C4-2B (cell line): ENCODE results near the gene GATC.

Experiments used
- H3K27ac ChIP-seq: fragments of 450-650 bp; 2 replicates; pipeline ENCODE4 v1.5.1; 2017
- CTCF ChIP-seq: fragments of 450-650 bp; conservative IDR thresholded peaks from 2 replicates; pipeline ENCODE4 v1.5.1; 2017; ENCODE audit warnings: mild to moderate bottlenecking
- ZFX ChIP-seq: fragments of 450-650 bp; IDR thresholded peaks from 2 replicates; pipeline ENCODE4 v1.6.1; 2017

The GATC gene

GRCh38 chr12:120406069-120406468 is 40.2 kb upstream of the GATC start:
- TF ChIP-seq ZFX: no peak
- no peak for TF ChIP-seq CTCF
- no peak overlapping the region for H3K27ac ChIP-seq

- H3K27ac ChIP-seq: no peak overlapping the region
- TF ChIP-seq CTCF (no peak), ZFX (no peak)
Observed at GRCh38 chr12:120406553-120406952, 39.7 kb upstream of the GATC start.

- no peak for TF ChIP-seq CTCF
- no peak for TF ChIP-seq ZFX
- H3K27ac ChIP-seq: no peak overlapping the region
Observed at GRCh38 chr12:120408771-120409170, 37.5 kb upstream of the GATC start.

- H3K27ac ChIP-seq: no peak overlapping the region
- no peak for TF ChIP-seq CTCF
- no peak for TF ChIP-seq ZFX
Observed at GRCh38 chr12:120412421-120412820, 33.8 kb upstream of the GATC start.

- TF ChIP-seq CTCF (no peak), ZFX (no peak)
- H3K27ac ChIP-seq: no peak overlapping the region
Observed at GRCh38 chr12:120413901-120414695, 32.1 kb upstream of the GATC start.

GRCh38 chr12:120416490-120417216 is 29.6 kb upstream of the GATC start:
- H3K27ac ChIP-seq: no peak overlapping the region
- TF ChIP-seq CTCF (no peak), ZFX (no peak)

- no peak for TF ChIP-seq ZFX
- no peak for TF ChIP-seq CTCF
- H3K27ac ChIP-seq: no peak overlapping the region
Observed at GRCh38 chr12:120417917-120418580, 28.2 kb upstream of the GATC start.
